ENCODE results near the gene FREM1. TPM values are rescaled to one million over a fixed set of nuclear protein-coding genes. Genes with fewer than 3 reads are reported as not detected.

Gene FREM1
- total and polyA plus RNA-seq, 2 donors (not counting 1 experiment from before 2014, with no cell fraction given): not detected

DNA sequence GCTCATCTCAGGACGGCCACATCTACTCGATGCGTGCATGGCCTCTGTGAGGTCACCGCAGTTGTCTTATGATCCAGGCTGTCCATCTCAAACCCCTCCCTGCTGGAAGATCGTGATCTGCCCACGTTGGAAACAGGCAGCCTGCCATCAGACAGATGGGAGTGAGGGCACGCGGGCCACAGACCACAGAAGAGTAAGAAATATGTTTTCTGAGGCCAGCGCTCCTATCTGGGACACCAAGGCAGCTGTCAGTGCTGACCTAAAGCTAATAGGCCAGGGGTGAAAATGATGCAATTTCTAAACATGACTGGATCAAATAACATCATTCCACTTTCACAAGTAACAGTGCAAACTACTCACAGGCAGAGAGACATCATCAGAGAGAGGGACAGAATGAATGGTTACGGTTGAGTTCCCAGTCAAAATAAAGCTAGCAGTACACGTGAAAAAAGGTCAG lies 130.6 kb downstream of the FREM1 start:
- no peak overlapping the region for H3K4me3 ChIP-seq (ENCODE audit: control extremely low read depth in 1 of 5, extremely low read depth in 1 of 5, insufficient read depth in 1 of 5, low read depth in 2 of 5, low read length in 4 of 5)
- Mint-ChIP-seq H3K9me3 (ENCODE audit: insufficient read depth) (no peaks in the 10 kb centered on the region), H3K27me3 (peaks cover 19% of the 10 kb centered on the region), H3K27ac (no peak overlapping the region), H3K4me3 (no peak overlapping the region), H3K4me1 (no peaks in the 10 kb centered on the region)
- no peak overlapping the region for H2AFZ ChIP-seq (ENCODE audit: insufficient read depth, low read depth, low read length, poor library complexity, severe bottlenecking)
- no peak overlapping the region for H3K4me2 ChIP-seq (replicated peaks; ENCODE audit: low read depth, low read length, poor library complexity, severe bottlenecking)
- H3K4me1 ChIP-seq (ENCODE audit: control insufficient read depth in 2 of 2, insufficient read depth in 2 of 2, low read length in 2 of 2): no peaks in the 10 kb centered on the region
- 96% methylated on average over 7 of the region's 11 CpGs for WGBS (ENCODE audit: insufficient coverage)
- H4K20me1 ChIP-seq (ENCODE audit: control insufficient read depth, insufficient read depth, low read length, poor library complexity, severe bottlenecking): no peaks in the 10 kb centered on the region
- no peaks in the 10 kb centered on the region for H3K9me3 ChIP-seq (ENCODE audit: control extremely low read depth in 1 of 3, control insufficient read depth in 2 of 3, insufficient read depth in 1 of 3, low read length in 2 of 3)
- TF ChIP-seq EZH2 (IDR thresholded peaks at IDR 0.05; ENCODE audit: borderline replicate concordance, insufficient read depth, low read depth, low read length, poor library complexity, severe bottlenecking): no peak
- TF ChIP-seq, protein P1, sequence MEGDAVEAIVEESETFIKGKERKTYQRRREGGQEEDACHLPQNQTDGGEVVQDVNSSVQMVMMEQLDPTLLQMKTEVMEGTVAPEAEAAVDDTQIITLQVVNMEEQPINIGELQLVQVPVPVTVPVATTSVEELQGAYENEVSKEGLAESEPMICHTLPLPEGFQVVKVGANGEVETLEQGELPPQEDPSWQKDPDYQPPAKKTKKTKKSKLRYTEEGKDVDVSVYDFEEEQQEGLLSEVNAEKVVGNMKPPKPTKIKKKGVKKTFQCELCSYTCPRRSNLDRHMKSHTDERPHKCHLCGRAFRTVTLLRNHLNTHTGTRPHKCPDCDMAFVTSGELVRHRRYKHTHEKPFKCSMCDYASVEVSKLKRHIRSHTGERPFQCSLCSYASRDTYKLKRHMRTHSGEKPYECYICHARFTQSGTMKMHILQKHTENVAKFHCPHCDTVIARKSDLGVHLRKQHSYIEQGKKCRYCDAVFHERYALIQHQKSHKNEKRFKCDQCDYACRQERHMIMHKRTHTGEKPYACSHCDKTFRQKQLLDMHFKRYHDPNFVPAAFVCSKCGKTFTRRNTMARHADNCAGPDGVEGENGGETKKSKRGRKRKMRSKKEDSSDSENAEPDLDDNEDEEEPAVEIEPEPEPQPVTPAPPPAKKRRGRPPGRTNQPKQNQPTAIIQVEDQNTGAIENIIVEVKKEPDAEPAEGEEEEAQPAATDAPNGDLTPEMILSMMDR (IDR thresholded peaks at IDR 0.05): no peak
- POLR2A ChIA-PET: no interaction called here
- no peak for ATAC-seq (ENCODE audit: low read depth)
- intact Hi-C loops (cut with micrococcal nuclease): no loop called here
- peaks cover 0 to 4% (median 1%) of the 10 kb centered on the region in 4 experiments for H3K27me3 ChIP-seq (replicated peaks in 1 of 4; ENCODE audit: control extremely low read depth in 1 of 4, control insufficient read depth in 3 of 4, insufficient read depth in 4 of 4, low read length in 3 of 4)
- H3K79me2 ChIP-seq (ENCODE audit: control insufficient read depth, insufficient read depth, low read length): no peaks in the 10 kb centered on the region
- CTCF ChIA-PET: interaction anchor here (1.0 to 2.3 kb wide), 2 partner anchors 11 to 14 kb away, joined by 3 to 14 read pairs; no protein-coding TSS in a partner anchor
- no peak overlapping the region for H3K9ac ChIP-seq (ENCODE audit: low read length)
- no peaks in the 10 kb centered on the region for H3K36me3 ChIP-seq (replicated peaks in 1 of 2; ENCODE audit: control extremely low read depth in 1 of 2, control insufficient read depth in 1 of 2, extremely low read depth in 1 of 2, insufficient read depth in 2 of 2, low read length in 1 of 2)
- H3K27ac ChIP-seq (ENCODE audit: low read length in 2 of 2): no peak overlapping the region
- no peak for DNase-seq

DNA sequence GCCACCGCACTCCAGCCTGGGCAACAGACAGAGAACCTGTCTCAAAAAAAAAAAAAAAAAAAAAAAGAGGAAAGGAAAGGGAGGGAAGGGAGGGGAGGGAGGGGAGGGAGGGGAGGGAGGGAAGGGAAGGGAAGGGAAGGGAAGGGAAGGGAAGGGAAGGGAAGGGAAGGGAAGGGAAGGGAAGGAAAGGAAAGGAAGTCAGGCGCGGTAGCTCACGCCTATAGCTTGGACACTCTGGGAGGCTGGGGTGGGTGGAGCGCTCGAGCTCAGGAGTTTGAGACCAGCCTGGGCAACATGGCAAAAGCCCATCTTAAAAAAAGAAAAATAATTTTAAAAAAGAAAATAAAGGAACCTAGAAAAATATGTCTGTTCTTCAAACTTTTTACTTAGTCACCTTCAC lies 131.7 kb downstream of the FREM1 start:
- Mint-ChIP-seq H3K4me3 (no peak overlapping the region), H3K27me3 (peaks cover 17% of the 10 kb centered on the region), H3K27ac (no peak overlapping the region), H3K4me1 (no peaks in the 10 kb centered on the region), H3K9me3 (ENCODE audit: insufficient read depth) (no peaks in the 10 kb centered on the region)
- no peaks in the 10 kb centered on the region for H4K20me1 ChIP-seq (ENCODE audit: control insufficient read depth, insufficient read depth, low read length, poor library complexity, severe bottlenecking)
- H2AFZ ChIP-seq (ENCODE audit: insufficient read depth, low read depth, low read length, poor library complexity, severe bottlenecking): no peak overlapping the region
- no peak overlapping the region for H3K4me3 ChIP-seq (ENCODE audit: control extremely low read depth in 1 of 5, extremely low read depth in 1 of 5, insufficient read depth in 1 of 5, low read depth in 2 of 5, low read length in 4 of 5)
- ATAC-seq (ENCODE audit: low read depth) (no peak), DNase-seq (no peak)
- no peaks in the 10 kb centered on the region for H3K36me3 ChIP-seq (replicated peaks in 1 of 2; ENCODE audit: control extremely low read depth in 1 of 2, control insufficient read depth in 1 of 2, extremely low read depth in 1 of 2, insufficient read depth in 2 of 2, low read length in 1 of 2)
- H3K9ac ChIP-seq (ENCODE audit: low read length): no peak overlapping the region
- CTCF ChIA-PET: no interaction called here
- H3K27me3 ChIP-seq (replicated peaks in 1 of 4; ENCODE audit: control extremely low read depth in 1 of 4, control insufficient read depth in 3 of 4, insufficient read depth in 4 of 4, low read length in 3 of 4): peaks cover 0 to 4% (median 1%) of the 10 kb centered on the region in 4 experiments
- WGBS (ENCODE audit: insufficient coverage): no CpG with 5 or more reads among the region's 6 CpGs
- H3K9me3 ChIP-seq (ENCODE audit: control extremely low read depth in 1 of 3, control insufficient read depth in 2 of 3, insufficient read depth in 1 of 3, low read length in 2 of 3): no peaks in the 10 kb centered on the region
- H3K27ac ChIP-seq (ENCODE audit: low read length in 2 of 2): no peak overlapping the region
- no peaks in the 10 kb centered on the region for H3K4me1 ChIP-seq (ENCODE audit: control insufficient read depth in 2 of 2, insufficient read depth in 2 of 2, low read length in 2 of 2)
- H3K4me2 ChIP-seq (replicated peaks; ENCODE audit: low read depth, low read length, poor library complexity, severe bottlenecking): no peak overlapping the region
- H3K79me2 ChIP-seq (ENCODE audit: control insufficient read depth, insufficient read depth, low read length): no peaks in the 10 kb centered on the region
- intact Hi-C loops (cut with micrococcal nuclease): no loop called here
- TF ChIP-seq, protein P1 (IDR thresholded peaks at IDR 0.05): no peak
- TF ChIP-seq EZH2 (IDR thresholded peaks at IDR 0.05; ENCODE audit: borderline replicate concordance, insufficient read depth, low read depth, low read length, poor library complexity, severe bottlenecking): no peak
- POLR2A ChIA-PET: no interaction called here
